Left hindlimb (tissue), 1 donor: ENCODE data around the gene GJD3.
"Not testable (repeated sequence)": the region's sequence is repeated elsewhere in the genome, so short reads cannot be mapped to it uniquely, and the experiment has no call there.

Experiments
- DNase-seq: peaks from one replicate; pipeline ENCODE4 v3.0.0-alpha.2; 2018

GJD3 gene

DNA sequence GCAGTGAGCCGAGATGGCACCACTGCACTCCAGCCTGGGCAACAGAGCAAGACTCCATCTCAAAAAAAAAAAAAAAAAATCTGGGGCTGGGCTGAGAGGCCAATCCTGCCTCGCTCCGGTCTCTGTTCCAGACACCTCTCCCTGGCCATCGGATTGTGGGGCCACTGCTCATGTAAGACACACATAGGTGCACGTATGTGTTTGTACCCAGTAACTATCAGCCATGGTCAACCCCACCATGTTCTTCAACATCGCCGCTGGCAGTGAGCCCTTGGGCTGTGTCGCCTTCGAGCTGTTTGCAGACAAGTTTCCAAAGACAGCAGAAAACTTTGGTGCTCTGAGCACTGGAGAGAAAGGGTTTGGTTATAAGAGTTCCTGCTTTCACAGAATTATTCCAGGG, 3.2 kb upstream of the GJD3 start:
- not testable (repeated sequence) for DNase-seq

DNA sequence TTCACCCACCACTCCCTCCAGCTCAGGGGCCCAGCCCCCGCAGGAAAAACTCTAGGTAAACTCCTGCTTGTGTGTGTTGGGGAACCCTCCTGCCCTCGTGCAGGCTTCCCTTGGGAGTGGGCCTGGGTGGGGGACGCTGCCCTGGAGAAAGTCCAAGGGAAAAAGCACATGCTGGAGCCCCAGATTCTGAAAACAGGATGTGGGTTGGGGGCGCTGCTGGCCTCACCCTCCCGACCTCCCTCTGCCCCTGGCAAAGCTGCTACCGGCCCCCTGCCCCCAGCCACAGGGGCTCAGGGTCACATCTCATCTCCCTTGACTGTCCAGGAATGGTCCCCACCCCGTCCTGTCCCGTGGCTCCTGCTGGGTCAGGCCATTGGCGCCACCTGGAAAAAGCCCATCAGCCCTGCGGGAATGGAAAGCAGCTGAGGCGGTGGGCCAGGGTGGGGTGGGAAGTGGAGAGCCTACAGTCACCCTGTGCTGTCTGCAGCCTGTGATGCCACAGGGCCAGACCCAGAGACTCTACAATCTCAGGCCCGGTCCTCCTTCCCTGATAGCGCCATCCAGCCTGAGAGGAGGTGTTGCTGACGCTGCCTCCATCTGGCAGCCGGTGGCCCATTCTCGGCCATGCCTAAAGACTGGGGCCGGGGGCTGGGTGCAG, 2.5 kb upstream of the GJD3 start:
- no peak for DNase-seq

DNA sequence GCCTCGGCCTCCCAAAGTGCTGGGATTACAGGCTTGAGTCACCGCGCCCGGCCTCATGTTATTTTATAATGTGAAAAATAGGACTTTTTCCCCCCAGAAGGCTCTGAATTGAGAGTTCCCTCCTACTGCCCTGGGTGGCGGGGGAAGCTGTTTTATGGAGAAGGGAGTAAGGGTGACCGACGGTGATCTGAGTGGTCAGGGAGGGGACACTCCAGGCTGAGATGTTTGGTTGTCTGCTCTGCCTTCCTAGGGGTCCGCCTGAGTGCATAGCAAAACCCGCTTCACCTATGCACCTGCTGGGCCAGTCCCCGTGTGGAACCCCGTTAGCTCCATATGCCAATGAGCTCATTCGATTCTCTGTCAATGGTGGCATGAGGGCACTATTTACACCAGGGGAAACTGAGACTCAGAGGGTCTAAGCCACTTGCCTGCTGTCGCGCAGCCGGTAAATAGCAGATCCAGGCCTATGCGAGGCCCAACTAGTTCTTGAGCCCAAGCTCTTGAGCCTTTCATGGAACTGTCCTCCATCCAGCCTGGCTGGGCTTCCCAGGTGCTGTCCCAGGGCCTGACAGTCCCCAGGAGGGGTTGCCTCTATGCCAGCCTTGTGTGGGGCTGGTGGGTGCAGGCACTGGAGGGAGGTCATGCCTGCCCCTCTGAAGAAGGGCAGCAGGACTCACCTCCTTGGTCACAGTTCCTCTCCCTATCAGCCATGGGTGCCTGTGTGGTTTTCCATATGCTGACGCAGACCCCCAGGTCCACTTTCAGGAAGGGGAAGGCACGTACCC, 1.7 kb upstream of the GJD3 start:
- DNase-seq, result no peak

DNA sequence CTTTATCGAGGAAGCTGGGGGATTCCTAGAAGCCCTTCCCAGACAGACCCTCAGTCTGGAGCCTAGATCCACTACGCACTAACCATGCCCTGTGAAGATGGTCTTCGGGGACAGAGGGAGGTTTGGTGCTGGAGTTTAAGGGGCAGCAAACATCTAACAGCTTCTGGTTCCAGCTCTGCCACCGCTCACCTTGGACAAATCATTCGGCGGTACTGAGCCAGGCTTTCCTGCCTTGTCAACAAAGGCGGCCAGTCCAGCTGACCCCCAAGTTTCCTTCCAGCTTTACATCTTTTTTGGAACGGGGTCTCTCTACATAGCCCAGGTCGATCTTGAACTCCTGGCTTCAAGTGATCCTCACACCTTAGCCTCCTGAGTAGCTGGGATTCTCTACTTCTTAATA, 369 bp upstream of the GJD3 start:
- no peak for DNase-seq

DNA sequence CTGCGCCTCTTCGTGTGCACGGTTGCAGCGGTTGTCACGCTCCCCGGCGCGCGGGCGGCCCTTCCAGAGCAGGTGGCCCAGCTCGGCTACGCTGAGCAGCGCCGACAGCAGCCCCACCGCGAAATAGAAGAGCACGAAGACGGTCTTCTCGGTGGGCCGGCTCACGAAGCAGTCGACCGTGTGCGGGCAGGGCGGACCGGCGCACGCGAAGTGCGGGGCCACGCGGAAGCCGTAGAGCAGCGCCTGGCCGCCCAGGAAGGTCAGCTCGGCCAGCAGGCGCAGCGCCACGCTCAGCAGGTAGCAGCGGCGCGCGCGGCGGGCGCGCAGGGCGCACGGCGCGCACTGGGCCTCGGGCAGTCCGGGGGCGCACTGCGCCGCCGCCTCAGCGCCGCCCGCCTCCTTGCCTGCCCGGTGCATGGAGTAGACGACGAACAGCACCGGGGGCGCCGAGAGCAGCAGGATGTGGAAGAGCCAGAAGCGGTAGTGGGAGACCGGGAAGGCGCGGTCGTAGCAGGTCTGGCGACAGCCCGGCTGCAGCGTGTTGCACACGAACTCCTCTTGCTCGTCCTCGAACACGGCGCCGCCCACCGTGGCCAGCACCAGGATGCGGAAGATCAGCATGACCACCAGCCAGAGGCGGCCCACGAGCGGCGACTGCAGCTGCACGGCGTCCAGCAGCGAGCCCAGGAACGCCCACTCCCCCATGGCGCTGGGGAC, 1.3 kb downstream of the GJD3 start:
- DNase-seq, result no peak

DNA sequence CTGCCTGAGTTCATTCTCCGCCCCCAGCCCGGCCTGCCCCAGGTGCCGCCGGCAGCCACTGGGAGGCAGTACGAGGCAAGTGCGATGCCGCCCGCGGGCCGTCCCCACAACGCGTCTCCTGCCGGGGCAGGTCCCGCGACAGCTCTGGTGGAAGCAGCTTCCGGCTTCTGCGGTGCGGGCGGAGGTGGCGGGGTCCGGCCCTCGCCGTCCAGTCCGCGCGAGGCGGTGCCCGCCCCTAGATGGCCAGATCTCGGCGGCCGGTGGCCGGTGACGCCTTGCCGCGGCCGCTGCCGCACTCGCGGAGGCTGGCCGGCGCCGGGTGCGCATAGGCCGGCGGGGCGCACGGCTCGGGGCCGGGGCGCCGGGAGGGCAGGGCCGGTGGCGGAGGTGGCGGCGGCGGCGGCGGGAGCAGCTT, 1.8 kb downstream of the GJD3 start:
- no peak for DNase-seq

DNA sequence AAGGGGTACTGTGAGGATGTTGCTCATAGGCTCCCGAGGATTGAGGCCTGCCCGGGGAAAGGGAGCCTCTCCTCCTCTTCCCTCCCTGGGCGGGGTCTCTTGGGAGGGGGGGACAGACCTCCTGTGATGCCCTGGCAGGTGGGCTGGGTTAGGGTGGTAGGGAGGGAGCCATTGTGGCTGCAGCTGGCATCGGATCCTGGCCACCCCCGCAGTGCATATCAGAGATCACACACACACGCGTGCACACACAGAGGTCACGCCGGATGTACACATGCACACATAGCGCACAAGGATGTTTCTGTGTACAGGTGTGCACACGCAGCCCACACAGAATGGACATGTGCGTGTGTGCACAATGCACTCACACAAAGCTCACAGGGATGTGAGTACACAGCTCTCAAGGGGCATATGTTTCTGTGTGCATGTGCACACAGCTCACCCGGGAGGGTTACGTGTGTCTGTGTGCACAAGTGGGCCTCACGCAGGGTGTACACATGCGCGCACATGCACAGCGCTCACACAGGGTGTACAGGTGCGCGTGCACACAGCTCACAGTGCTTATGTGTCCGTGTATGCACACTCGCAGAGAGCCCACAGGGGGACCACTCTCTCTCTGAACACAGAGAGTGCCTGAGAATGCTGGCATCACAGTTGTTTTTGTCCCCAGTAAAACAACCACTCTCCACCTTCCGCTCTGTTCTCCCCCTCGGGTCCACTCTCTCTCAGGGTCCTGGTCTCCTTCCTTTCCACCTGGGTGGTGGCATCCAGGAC, 2.4 kb downstream of the GJD3 start:
- DNase-seq, result no peak

DNA sequence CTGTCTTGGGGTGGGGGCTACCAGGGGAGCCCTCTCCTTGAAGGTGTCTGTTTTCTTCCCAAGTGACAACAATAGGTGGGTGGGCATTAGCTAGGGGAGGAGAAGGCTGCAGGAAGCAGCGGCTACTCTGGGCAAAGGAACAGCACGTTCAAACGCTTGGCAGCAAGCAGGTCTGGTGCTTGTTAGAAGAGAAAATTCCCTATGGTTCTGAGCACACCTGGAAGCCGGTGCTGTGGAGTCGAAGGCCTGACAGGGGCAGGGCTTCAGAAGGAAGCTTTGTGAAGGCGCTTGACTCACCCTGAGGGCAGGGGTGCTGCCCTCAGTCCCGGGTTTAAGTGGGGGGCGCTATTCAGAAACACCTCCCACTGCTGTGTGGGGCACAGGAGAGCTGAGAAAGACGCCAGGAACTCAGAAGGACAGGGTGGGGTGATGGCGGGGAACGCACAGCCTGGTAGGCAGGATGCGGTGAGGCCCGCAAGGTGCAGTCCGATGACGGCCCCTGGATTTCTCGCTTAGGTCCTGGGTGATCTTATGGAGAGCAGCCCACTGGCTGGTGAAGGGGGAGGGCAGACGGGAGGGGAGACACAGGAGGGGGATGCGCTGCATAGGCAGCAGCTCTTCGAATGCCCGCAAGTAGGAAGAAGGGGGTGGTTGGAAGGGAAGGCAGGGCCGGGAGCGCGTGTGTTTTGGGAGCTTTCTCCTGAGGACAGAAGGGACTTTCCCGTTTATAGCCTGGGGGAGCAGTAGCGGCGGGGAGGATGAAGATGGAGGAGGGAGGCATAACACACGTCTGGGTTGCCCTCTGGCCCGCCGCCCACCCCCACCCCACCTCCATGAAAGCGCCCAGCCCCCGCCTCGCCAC, 3.2 kb downstream of the GJD3 start:
- DNase-seq, result no peak

DNA sequence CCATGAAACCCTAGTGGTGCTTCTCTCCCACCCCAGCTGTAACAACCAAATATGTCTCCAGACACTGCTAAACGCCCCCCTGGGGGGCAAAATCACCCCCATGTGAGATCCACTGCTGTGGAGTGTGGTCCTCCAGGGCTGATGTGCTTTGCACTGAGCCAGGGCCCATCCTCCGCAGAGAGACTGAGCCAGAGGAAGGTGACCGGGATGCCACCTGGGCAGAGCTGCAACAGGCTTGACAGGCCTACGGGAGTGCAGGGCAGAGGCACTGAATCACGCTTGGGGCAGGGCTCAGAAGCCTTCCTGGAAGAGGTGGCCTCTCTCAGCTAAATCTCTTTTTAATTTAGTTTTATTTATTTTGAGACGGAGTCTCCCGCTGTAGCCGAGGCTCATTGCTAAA, 4.4 kb downstream of the GJD3 start:
- DNase-seq, result no peak

DNA sequence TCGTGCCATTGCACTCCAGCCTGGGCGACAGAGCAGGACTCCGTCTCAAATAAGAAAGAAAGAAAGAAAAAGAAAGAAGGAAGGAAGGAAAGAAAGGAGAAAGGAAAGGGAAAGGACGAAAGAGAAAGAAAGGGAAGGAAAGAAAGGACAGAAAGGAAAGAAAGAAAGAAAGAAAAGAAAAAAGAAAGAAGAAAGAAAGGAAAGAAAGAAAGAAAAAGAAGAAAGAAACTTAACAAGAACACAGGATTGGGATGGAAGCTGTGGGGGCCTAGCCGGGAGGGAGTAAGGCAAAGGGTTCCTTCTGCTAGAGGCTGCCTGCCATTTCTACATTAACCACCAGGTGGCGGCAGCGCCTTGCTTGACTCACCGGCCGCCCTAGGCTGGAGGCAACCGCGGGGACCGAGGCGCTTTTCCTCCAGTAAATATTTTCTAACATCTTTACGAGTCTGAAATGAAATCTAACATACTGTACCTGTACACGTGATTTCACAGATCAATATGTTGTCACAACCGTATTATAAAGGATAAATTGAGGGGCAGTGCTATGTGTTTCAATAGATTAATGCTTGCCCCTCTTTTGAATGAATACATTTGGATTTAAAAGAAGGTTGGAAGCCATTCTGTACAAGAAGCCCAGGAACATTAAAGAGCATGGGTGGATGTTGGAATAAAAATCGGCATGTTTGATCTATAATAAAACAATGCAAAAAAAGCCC, 6.1 kb downstream of the GJD3 start:
- peak; percentile 89 for DNase-seq

DNA sequence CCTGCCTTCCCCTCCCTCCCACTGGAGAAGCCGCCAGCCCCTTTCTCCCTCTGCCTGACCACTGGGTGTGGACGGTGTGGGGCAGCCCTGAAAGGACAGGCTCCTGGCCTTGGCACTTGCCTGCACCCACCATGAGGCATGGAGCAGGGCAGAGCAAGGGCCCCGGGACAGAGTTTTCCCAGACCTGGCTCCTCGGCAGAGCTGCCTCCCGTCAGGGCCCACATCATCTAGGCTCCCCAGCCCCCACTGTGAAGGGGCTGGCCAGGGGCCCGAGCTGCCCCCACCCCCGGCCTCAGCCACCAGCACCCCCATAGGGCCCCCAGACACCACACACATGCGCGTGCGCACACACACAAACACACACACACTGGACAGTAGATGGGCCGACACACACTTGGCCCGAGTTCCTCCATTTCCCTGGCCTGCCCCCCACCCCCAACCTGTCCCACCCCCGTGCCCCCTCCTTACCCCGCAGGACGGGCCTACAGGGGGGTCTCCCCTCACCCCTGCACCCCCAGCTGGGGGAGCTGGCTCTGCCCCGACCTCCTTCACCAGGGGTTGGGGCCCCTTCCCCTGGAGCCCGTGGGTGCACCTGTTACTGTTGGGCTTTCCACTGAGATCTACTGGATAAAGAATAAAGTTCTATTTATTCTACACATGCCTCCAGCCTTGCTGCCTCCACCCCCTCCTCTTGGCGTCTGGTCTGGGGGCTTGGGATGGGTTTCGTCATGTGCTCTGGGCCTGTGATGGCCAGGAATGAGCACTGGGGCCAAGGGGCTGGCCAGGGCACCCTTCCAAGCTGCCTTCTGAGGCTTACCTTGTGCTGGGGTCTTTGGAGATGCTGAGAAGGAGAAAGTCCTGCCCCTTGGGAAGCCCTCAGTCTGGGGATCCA, 7.3 kb downstream of the GJD3 start:
- DNase-seq, result no peak

DNA sequence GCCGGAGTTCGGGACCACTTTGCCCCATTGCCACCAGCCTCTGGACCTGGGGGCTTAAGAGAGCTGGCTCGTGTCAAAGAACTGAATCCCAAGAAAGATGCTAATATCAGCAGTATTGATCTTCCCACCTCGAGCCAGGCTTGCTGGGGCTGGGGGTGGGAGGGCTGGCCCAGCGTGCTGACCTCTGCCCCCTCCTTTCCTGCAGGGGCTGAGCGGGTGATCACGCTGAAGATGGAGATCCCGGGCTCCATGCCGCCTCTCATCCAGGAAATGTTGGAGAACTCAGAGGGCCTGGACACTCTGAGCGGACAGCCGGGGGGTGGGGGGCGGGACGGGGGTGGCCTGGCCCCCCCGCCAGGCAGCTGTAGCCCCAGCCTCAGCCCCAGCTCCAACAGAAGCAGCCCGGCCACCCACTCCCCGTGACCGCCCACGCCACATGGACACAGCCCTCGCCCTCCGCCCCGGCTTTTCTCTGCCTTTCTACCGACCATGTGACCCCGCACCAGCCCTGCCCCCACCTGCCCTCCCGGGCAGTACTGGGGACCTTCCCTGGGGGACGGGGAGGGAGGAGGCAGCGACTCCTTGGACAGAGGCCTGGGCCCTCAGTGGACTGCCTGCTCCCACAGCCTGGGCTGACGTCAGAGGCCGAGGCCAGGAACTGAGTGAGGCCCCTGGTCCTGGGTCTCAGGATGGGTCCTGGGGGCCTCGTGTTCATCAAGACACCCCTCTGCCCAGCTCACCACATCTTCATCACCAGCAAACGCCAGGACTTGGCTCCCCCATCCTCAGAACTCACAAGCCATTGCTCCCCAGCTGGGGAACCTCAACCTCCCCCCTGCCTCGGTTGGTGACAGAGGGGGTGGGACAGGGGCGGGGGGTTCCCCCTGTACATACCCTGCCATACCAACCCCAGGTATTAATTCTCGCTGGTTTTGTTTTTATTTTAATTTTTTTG, 8.5 kb downstream of the GJD3 start:
- no peak for DNase-seq

DNA sequence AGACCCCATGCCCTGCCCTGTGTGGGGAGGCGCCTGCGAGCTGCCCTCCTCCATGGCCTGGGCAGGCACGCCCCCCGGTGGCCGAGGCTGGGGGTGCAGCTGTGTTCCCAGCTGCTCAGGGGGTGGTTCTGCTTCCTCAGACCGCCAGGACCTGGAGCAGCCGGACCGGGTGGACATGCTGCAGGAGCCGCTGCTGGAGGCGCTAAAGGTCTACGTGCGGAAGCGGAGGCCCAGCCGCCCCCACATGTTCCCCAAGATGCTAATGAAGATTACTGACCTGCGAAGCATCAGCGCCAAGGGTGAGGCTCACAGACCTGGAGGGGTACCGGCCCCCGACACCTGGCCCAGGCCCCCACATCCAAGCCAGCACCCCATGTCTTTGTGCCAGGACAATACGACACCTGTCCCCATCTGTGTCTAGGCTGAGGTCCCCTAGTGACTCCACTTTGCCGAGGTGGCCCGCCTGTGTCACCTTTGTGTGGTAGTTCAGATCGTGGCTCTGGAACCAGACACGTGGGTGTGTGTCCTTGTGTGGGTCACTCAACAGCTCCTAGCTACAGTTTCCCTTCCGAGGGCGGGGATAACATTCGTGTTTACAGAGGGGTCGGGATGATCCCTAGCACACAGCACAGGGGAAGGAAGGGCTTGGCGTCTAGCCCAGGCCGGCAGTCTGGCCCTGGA, 9.3 kb downstream of the GJD3 start:
- no peak for DNase-seq

DNA sequence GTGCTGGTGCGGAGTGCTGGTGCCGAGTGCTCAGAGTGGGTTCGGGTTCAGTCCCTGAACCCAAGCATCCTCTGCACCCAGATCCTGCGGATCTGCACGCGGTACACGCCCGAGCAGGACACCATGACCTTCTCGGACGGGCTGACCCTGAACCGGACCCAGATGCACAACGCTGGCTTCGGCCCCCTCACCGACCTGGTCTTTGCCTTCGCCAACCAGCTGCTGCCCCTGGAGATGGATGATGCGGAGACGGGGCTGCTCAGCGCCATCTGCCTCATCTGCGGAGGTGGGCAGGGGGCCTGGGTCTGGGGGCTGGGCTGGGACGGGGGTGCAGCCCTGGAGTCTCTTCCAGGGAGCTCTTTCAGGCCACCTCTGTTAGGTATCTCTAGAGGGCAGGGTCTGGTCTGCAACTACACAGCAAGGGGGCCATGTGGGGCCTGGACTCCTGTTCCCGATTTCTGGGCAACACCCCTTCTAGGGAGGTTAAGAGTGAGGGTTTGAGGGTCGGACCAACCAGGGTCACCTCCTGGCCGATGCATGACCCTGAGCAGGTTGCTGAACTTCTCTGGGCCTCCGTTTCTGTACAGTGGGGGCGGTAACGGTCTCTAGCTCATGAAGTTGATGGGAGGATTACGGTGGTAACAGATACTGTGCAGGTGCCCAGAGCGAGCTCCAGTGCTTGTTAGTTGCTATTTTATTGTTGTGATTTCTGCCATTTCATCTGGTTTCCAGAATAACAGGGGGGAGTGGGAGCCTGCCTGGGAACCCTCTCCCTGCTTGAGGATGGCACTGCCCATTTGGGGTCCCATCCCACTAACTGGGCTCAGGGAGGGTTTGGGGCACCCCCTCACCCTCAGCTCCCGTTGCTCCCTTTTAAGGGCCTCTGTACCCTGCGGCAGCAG, 10.1 kb downstream of the GJD3 start:
- no peak for DNase-seq

DNA sequence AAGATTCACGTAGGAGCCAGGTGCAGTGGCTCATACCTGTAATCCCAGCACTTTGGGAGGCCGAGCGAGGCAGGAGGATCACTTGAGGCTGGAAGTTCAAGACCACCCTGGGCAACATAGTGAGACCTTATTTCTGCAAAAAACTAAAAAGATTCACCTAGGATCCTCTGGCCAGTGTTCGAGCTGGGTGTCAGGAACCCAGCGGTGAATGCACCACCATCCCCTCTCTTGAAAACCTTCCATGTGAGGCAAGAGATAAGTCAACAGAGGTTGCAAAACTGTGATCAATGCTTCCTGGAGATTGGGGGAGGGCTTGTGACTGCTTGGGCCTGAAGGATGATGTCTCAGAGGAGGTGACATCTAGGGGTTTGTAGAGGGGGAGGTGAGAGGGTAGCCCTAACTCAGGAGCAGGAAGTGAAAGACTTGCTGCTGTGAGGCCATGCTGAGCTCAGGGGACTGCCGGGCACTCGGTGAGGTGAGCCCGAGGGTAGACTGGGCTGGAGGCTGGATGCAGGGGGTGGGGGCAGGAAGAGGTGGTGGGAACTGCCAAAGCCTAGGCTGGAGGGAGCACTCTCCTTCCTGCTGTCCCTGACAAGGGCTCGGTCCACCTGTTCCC, 11.7 kb downstream of the GJD3 start:
- DNase-seq, result no peak

DNA sequence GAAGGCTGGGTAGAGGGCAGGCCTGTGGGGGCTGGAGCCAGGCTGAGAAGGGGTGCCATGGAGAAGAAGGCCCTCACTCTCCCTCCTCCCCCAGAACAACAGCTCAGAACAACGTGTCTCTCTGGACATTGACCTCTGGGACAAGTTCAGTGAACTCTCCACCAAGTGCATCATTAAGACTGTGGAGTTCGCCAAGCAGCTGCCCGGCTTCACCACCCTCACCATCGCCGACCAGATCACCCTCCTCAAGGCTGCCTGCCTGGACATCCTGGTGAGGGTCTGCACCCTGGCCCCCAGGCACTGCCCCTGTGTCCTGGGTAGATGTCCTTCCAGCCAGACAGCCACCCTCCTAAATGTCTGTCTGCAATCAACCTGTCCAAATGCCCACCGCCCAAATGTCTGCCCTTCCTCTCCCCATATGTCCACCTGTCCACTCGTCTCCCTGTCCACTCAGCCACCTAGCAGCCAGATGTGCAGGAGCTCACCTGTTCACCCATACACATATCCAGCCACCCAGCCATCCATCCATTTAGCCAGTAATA, 12.2 kb downstream of the GJD3 start:
- DNase-seq, result no peak
